IMR-90 (cell line): ENCODE measurements around the gene TDRD1. TPM values are rescaled to one million over a fixed set of nuclear protein-coding genes. Genes with fewer than 3 reads are reported as not detected.
A peak's percentile ranks its signal among the peaks of the same experiment; 100 is the strongest.

Source experiments
- ATAC-seq: fragments of 200-7000 bp; cut with Tn5 transposase; 2 replicates; pipeline ENCODE4 v1.9.1; 2020; ENCODE audit warnings: low read depth, mild to moderate bottlenecking, moderate library complexity
- BruUV-seq: library from RNA; stranded (reverse); fragments of 400-500 nt; replicated peaks from 2 replicates; lab custom pipeline; 2021; lab: Mats Ljungman, UMichigan
- CTCF ChIA-PET: fragments of 300-600 bp; formaldehyde crosslinking; extraction: SDS; loops from one replicate; lab custom pipeline; 2021; ENCODE audit warnings: antibody characterized with exemption; lab: Yijun Ruan, JAX
- POLR2A ChIA-PET: fragments of 300-600 bp; sonication (Branson Sonifier 250); formaldehyde crosslinking; loops from one replicate; lab custom pipeline; 2022; ENCODE audit warnings: antibody characterized with exemption; ENCODE audit not compliant: unreplicated experiment; lab: Charles Lee
- DNase-seq: peaks from one replicate; pipeline ENCODE4 v3.0.0; 2013
- H2AFZ ChIP-seq: replicated peaks from 2 replicates; pipeline ENCODE3; 2013; ENCODE audit warnings: low read length, mild to moderate bottlenecking; ENCODE audit not compliant: poor library complexity
- H2AK5ac ChIP-seq: 2 replicates; pipeline ENCODE4 v1.6.1; 2013; ENCODE audit warnings: low read depth, low read length, inconsistent platforms
- H2AK9ac ChIP-seq: replicated peaks from 2 replicates; pipeline ENCODE3; 2013; ENCODE audit warnings: mild to moderate bottlenecking, low read depth, low read length, moderate library complexity; ENCODE audit not compliant: poor library complexity
- H2BK120ac ChIP-seq: 2 replicates; pipeline ENCODE4 v1.6.1; 2013; ENCODE audit warnings: low read depth, low read length, inconsistent platforms
- H2BK15ac ChIP-seq: 3 replicates; pipeline ENCODE4 v1.6.1; 2013; ENCODE audit warnings: low read depth, low read length, inconsistent platforms
- H2BK20ac ChIP-seq: 2 replicates; pipeline ENCODE4 v1.6.1; 2013; ENCODE audit warnings: low read depth, mild to moderate bottlenecking, inconsistent platforms, low read length, moderate library complexity
- H2BK5ac ChIP-seq: 2 replicates; pipeline ENCODE4 v1.6.1; 2013; ENCODE audit warnings: mild to moderate bottlenecking, low read depth, low read length, inconsistent platforms; ENCODE audit not compliant: poor library complexity, severe bottlenecking
- H3K14ac ChIP-seq: replicated peaks from 2 replicates; pipeline ENCODE4 v1.6.1; 2013; ENCODE audit warnings: low read depth, low read length, inconsistent platforms
- H3K18ac ChIP-seq: 2 replicates; pipeline ENCODE4 v1.6.1; 2013; ENCODE audit warnings: low read depth, low read length, control low read depth
- H3K23ac ChIP-seq: 2 replicates; pipeline ENCODE4 v1.6.1; 2013; ENCODE audit warnings: low read depth, low read length, inconsistent platforms
- H3K27ac ChIP-seq: 2 replicates; pipeline ENCODE4 v1.5.1; 2013; ENCODE audit warnings: mild to moderate bottlenecking, control low read depth, low read length; ENCODE audit not compliant: insufficient read depth
- H3K27me3 ChIP-seq: 2 replicates; pipeline ENCODE4 v1.6.1; 2013; ENCODE audit warnings: low read length; ENCODE audit not compliant: control insufficient read depth, insufficient read depth
- H3K36me3 ChIP-seq: 2 replicates; pipeline ENCODE4 v1.6.1; 2013; ENCODE audit warnings: low read length, mixed read lengths; ENCODE audit not compliant: control insufficient read depth, insufficient read depth
- H3K4ac ChIP-seq: 2 replicates; pipeline ENCODE4 v1.6.1; 2013; ENCODE audit warnings: low read depth, low read length, inconsistent platforms
- H3K4me1 ChIP-seq: 2 replicates; pipeline ENCODE4 v1.6.1; 2013; ENCODE audit warnings: low read length, mixed read lengths; ENCODE audit not compliant: control insufficient read depth, insufficient read depth
- H3K4me2 ChIP-seq: 2 replicates; pipeline ENCODE4 v1.6.1; 2013; ENCODE audit warnings: low read depth, mild to moderate bottlenecking, control low read depth, low read length, moderate library complexity
- H3K4me3 ChIP-seq: 2 replicates; pipeline ENCODE4 v1.5.1; 2013; ENCODE audit warnings: low read depth, mild to moderate bottlenecking, control low read depth, low read length, moderate library complexity; ENCODE audit not compliant: insufficient read depth
- H3K56ac ChIP-seq: 2 replicates; pipeline ENCODE4 v1.6.1; 2013; ENCODE audit warnings: low read length, inconsistent platforms; ENCODE audit not compliant: insufficient read depth; ENCODE audit errors: extremely low read depth
- H3K79me1 ChIP-seq, 2 experiments: 2 replicates each; pipeline ENCODE4 v1.6.1; 2013; ENCODE audit warnings: low read length in 2 of 2, inconsistent platforms in 1 of 2, low read depth in 1 of 2
- H3K9ac ChIP-seq: 2 replicates; pipeline ENCODE4 v1.6.1; 2013; ENCODE audit warnings: low read depth, low read length, control low read depth
- H3K9me1 ChIP-seq: 2 replicates; pipeline ENCODE4 v1.6.1; 2013; ENCODE audit warnings: low read length, inconsistent platforms; ENCODE audit not compliant: insufficient read depth
- H3K9me3 ChIP-seq: 2 replicates; pipeline ENCODE4 v1.6.1; 2013; ENCODE audit warnings: low read length; ENCODE audit not compliant: control insufficient read depth, insufficient read depth
- H4K20me1 ChIP-seq: 2 replicates; pipeline ENCODE4 v1.6.1; 2013; ENCODE audit warnings: low read length, inconsistent platforms; ENCODE audit not compliant: insufficient read depth
- H4K5ac ChIP-seq: 2 replicates; pipeline ENCODE4 v1.6.1; 2013; ENCODE audit warnings: mild to moderate bottlenecking, low read depth, low read length, control low read depth
- H4K8ac ChIP-seq, 2 experiments: 2 replicates each; pipeline ENCODE4 v1.6.1; 2013; ENCODE audit warnings: low read depth in 2 of 2, low read length in 2 of 2, control low read depth in 1 of 2, inconsistent platforms in 1 of 2
- H4K91ac ChIP-seq: 2 replicates; pipeline ENCODE4 v1.6.1; 2013; ENCODE audit warnings: low read depth, low read length, inconsistent platforms; ENCODE audit not compliant: insufficient read depth
- BHLHE40 ChIP-seq: fragments of 150-350 bp; IDR thresholded peaks from 2 replicates; pipeline ENCODE4 v1.6.1; 2016; ENCODE audit warnings: mild to moderate bottlenecking, low read depth, low read length
- CEBPB ChIP-seq: IDR thresholded peaks from 2 replicates; pipeline ENCODE4 v1.6.1; 2012; ENCODE audit warnings: low read depth, low read length, improper control_type of control experiment
- CHD1 ChIP-seq: IDR thresholded peaks from 2 replicates; pipeline ENCODE4 v1.6.1; 2012; ENCODE audit warnings: low read depth, low read length, improper control_type of control experiment
- CTCF ChIP-seq: conservative IDR thresholded peaks from 2 replicates; pipeline ENCODE4 v1.5.1; 2012; ENCODE audit warnings: mild to moderate bottlenecking, low read depth, low read length, improper control_type of control experiment
- ELK1 ChIP-seq: fragments of 150-350 bp; IDR thresholded peaks from 2 replicates; pipeline ENCODE4 v1.6.1; 2016; ENCODE audit warnings: low read depth, mild to moderate bottlenecking, low read length, moderate library complexity, borderline replicate concordance
- MAFK ChIP-seq: IDR thresholded peaks from 2 replicates; pipeline ENCODE4 v1.6.1; 2012; ENCODE audit warnings: low read depth, low read length, improper control_type of control experiment
- MAZ ChIP-seq: IDR thresholded peaks from 2 replicates; pipeline ENCODE4 v1.6.1; 2012; ENCODE audit warnings: low read depth, mild to moderate bottlenecking, low read length, improper control_type of control experiment, moderate library complexity, borderline replicate concordance
- MXI1 ChIP-seq: IDR thresholded peaks from 2 replicates; pipeline ENCODE4 v1.6.1; 2012; ENCODE audit warnings: low read depth, mild to moderate bottlenecking, low read length, moderate library complexity, borderline replicate concordance
- NFE2L2 ChIP-seq: fragments of 150-350 bp; IDR thresholded peaks from 2 replicates; pipeline ENCODE4 v1.6.1; 2016; ENCODE audit warnings: low read depth, mild to moderate bottlenecking, low read length
- POLR2A ChIP-seq: IDR thresholded peaks from 2 replicates; pipeline ENCODE4 v1.6.1; 2012; ENCODE audit warnings: mild to moderate bottlenecking, low read depth, low read length
- RAD21 ChIP-seq: IDR thresholded peaks from 2 replicates; pipeline ENCODE4 v1.6.1; 2012; ENCODE audit warnings: low read length, improper control_type of control experiment
- RCOR1 ChIP-seq: IDR thresholded peaks from 2 replicates; pipeline ENCODE4 v1.6.1; 2012; ENCODE audit warnings: mild to moderate bottlenecking, low read length, improper control_type of control experiment; ENCODE audit not compliant: insufficient replicate concordance
- RFX5 ChIP-seq: IDR thresholded peaks from 2 replicates; pipeline ENCODE4 v1.8.0; 2012; ENCODE audit warnings: low read depth, mild to moderate bottlenecking, low read length, moderate library complexity
- SMC3 ChIP-seq: fragments of 150-350 bp; IDR thresholded peaks from 2 replicates; pipeline ENCODE4 v1.6.1; 2016; ENCODE audit warnings: low read depth, mild to moderate bottlenecking, antibody characterized with exemption, low read length, moderate library complexity
- WGBS, 2 experiments: methylation state at CpG; one replicate each; pipeline versions ENCODE4 v1.1.5 to v1.1.7; 2013; ENCODE audit warnings: missing lambda C conversion rate in 2 of 2; ENCODE audit not compliant: insufficient read length in 1 of 2; ENCODE audit errors: extremely low coverage in 2 of 2; 5-methylcytosine and 5-hydroxymethylcytosine counted together
- dilution Hi-C: fragments of 300-500 bp; cut with HindIII; formaldehyde crosslinking; loops from one replicate; pipeline ENCODE4 v1.14.3; 2018; ENCODE audit warnings: low sequenced_read_pairs; ENCODE audit not compliant: unreplicated experiment
- in situ Hi-C: fragments of 300-500 bp; cut with MboI; formaldehyde crosslinking; loops from 3 replicates; pipeline ENCODE4 v1.14.3; 2019; ENCODE audit warnings: low sequenced_read_pairs, inconsistent platforms, mixed read lengths
- intact Hi-C: fragments of 100-400 bp; cut with micrococcal nuclease; formaldehyde crosslinking; loops from 2 replicates; pipeline ENCODE4 v1.10.0; 2022
- polyA plus RNA-seq, 3 experiments: library from polyadenylated mRNA; depleted of rRNA; stranded (reverse); fragments of >200 nt; gene quantifications; 2 replicates each; pipeline ENCODE4 v1.2.3, GENCODE V29; 2012; ENCODE audit warnings: low replicate concordance in 1 of 3
- total RNA-seq: library from RNA; depleted of rRNA; stranded (reverse); fragments of >200 nt; gene quantifications from 2 replicates; pipeline ENCODE4 v1.2.3, GENCODE V29; 2012
- TF ChIP-seq, protein P1 (sequence below): fragments of 150-350 bp; IDR thresholded peaks from 2 replicates; pipeline ENCODE4 v1.6.1; 2017; ENCODE audit warnings: mild to moderate bottlenecking, antibody characterized with exemption, low read length, low read depth

Gene TDRD1
- total and polyA plus RNA-seq, 2 of the 4 experiments (the other 2 are of a cell fraction) = not detected

DNA sequence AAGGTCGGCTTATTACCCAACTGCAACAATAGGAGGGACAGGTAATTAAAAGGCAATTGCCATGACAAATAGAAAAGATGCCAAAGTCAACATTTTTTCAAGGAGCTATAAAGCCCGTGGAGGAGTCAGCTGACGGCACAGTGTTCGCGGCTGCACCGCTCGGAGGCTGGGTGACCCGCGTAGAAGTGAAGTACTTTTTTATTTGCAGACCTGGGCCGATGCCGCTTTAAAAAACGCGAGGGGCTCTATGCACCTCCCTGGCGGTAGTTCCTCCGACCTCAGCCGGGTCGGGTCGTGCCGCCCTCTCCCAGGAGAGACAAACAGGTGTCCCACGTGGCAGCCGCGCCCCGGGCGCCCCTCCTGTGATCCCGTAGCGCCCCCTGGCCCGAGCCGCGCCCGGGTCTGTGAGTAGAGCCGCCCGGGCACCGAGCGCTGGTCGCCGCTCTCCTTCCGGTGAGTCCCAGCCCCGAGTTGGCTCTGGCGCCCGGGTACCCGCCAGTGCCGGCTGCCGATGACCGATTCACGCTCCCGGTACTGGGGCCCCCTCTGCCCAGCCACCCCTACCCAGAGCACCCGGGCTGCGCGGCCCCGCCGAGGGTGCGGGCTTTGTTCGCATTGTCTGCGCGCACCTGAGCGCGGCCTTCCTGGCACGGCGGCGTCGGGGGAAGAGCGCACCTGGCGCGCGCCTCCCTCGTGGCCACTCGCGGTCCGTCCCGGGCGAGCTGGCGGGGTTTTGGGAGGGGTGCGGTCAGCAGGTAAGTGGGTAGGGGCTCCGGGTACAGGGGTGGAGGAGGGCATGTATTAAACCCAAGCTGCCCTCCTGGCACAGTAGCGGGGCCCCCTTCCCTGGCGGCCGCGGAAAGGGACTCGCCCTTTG, 60.2 kb downstream of the TDRD1 start, which contains the start of gene VWA2:
VWA2 (plus strand) TSS at position 138 of the 877 bp plus-strand sequence. CDS start 9,460 bp downstream, outside the sequence.
- no peak within 1 kb of the TSS for H3K14ac ChIP-seq
- no peak within 1 kb of the TSS for H2AK5ac ChIP-seq
- dilution Hi-C loops = no loop called here
- no TSS peak for BruUV-seq
- no peak within 1 kb of the TSS for H3K27ac ChIP-seq
- no peak within 1 kb of the TSS for H2BK15ac ChIP-seq
- H3K4me3 ChIP-seq = no peak within 1 kb of the TSS
- H3K27me3 ChIP-seq = peaks cover 72% of the 10 kb centered on the region
- ATAC-seq = no peak
- 6% methylated on average over 46 of the region's 79 CpGs; no CpG with 5 or more reads in 1 of the 2 experiments for WGBS, 2 experiments
- H3K4ac ChIP-seq = no peak within 1 kb of the TSS
- H4K5ac ChIP-seq = no peak within 1 kb of the TSS
- ChIA-PET POLR2A (no interaction called here), CTCF (no interaction called here)
- no peaks in the 10 kb centered on the region for H4K20me1 ChIP-seq
- no peak within 1 kb of the TSS for H3K56ac ChIP-seq
- H4K8ac ChIP-seq = no peak within 1 kb of the TSS
- no peaks in the 10 kb centered on the region for H3K36me3 ChIP-seq
- no peaks in the 10 kb centered on the region for H3K4me1 ChIP-seq
- H3K9me3 ChIP-seq = peaks cover 2% of the 10 kb centered on the region; the same call in 1 of the 2 replicates
- H3K23ac ChIP-seq = no peak within 1 kb of the TSS
- no peaks in the 10 kb centered on the region for H3K79me1 ChIP-seq
- H4K91ac ChIP-seq = no peak within 1 kb of the TSS
- peak within 1 kb of the TSS; percentile 49 for H2AFZ ChIP-seq
- no peak within 1 kb of the TSS for H2BK120ac ChIP-seq
- no peak within 1 kb of the TSS for H2AK9ac ChIP-seq
- no peak within 1 kb of the TSS for H3K18ac ChIP-seq
- H3K9me1 ChIP-seq = no peaks in the 10 kb centered on the region
- intact Hi-C loops = no loop called here
- H2BK20ac ChIP-seq = no peak within 1 kb of the TSS
- no peak for DNase-seq
- H3K9ac ChIP-seq = no peak within 1 kb of the TSS
- no peak within 1 kb of the TSS for H3K4me2 ChIP-seq
- in situ Hi-C loops = no loop called here
- no peak within 1 kb of the TSS for H2BK5ac ChIP-seq
- TF ChIP-seq SMC3 (no peak), ELK1 (no peak), RCOR1 (no peak), MXI1 (no peak), RAD21 (no peak), CHD1 (no peak), POLR2A (no peak), CTCF (no peak), RFX5 (no peak), BHLHE40 (no peak), MAZ (no peak), CEBPB (no peak), MAFK (no peak), NFE2L2 (no peak)
- TF ChIP-seq, protein P1, sequence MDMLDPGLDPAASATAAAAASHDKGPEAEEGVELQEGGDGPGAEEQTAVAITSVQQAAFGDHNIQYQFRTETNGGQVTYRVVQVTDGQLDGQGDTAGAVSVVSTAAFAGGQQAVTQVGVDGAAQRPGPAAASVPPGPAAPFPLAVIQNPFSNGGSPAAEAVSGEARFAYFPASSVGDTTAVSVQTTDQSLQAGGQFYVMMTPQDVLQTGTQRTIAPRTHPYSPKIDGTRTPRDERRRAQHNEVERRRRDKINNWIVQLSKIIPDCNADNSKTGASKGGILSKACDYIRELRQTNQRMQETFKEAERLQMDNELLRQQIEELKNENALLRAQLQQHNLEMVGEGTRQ = no peak
